Cardiac muscle cell (in vitro differentiated cells and primary cell): ENCODE measurements around the gene ARNT2. TPM values are rescaled to one million over a fixed set of nuclear protein-coding genes. Genes with fewer than 3 reads are reported as not detected.

Experiments
- DNase-seq, 2 donors: peaks; one replicate each; pipeline versions ENCODE4 v3.0.0 to v3.0.0-alpha.2; 2010 to 2017; ENCODE audit warnings: low read depth in 1 of 2, low spot score in 1 of 2
- H3K27ac ChIP-seq: fragments of 200-600 bp; sonication (generic); 2 replicates; pipeline ENCODE4 v1.5.1; 2016
- H3K27me3 ChIP-seq: fragments of 200-600 bp; sonication (generic); 2 replicates; pipeline ENCODE4 v1.6.0; 2016; ENCODE audit warnings: control low read depth
- H3K36me3 ChIP-seq: fragments of 200-600 bp; sonication (generic); 2 replicates; pipeline ENCODE4 v1.5.1; 2016; ENCODE audit warnings: control low read depth
- H3K4me1 ChIP-seq: fragments of 200-600 bp; sonication (generic); 2 replicates; pipeline ENCODE4 v1.8.1; 2017; ENCODE audit warnings: low read depth, mild to moderate bottlenecking, mixed run types
- H3K4me3 ChIP-seq: fragments of 200-600 bp; sonication (generic); 2 replicates; pipeline ENCODE4 v1.5.1; 2016; ENCODE audit warnings: mild to moderate bottlenecking
- H3K9me3 ChIP-seq: fragments of 200-600 bp; sonication (generic); 2 replicates; pipeline ENCODE4 v1.5.1; 2017; ENCODE audit warnings: low read depth, mild to moderate bottlenecking, control low read depth
- polyA plus RNA-seq: library from polyadenylated mRNA; unstranded; fragments of >200 nt; fragmentation: Nextera tagmentation; extraction: Ambion mirVana; gene quantifications from 2 replicates; pipeline ENCODE4 v1.2.1, GENCODE V29; 2016
- total RNA-seq: library from RNA; depleted of rRNA; stranded (reverse); fragments of >200 nt; gene quantifications from 2 replicates; pipeline ENCODE4 v1.2.3, GENCODE V29; 2016
- TF ChIP-seq, protein P1 (sequence below): IDR thresholded peaks from 2 replicates; pipeline ENCODE4 v1.5.1; 2012; ENCODE audit warnings: low read depth, mild to moderate bottlenecking, low read length

Gene ARNT2
- total and polyA plus RNA-seq, 2 experiments from 2014 or later, result 3.8 to 4.4 TPM

- Histone ChIP-seq H3K36me3 (no peaks in the 10 kb centered on the region), H3K27ac (no peak overlapping the region), H3K27me3 (no peaks in the 10 kb centered on the region), H3K9me3 (no peaks in the 10 kb centered on the region), H3K4me1 (no peaks in the 10 kb centered on the region), H3K4me3 (no peak overlapping the region)
- DNase-seq, result no peak
- TF ChIP-seq, protein P1, sequence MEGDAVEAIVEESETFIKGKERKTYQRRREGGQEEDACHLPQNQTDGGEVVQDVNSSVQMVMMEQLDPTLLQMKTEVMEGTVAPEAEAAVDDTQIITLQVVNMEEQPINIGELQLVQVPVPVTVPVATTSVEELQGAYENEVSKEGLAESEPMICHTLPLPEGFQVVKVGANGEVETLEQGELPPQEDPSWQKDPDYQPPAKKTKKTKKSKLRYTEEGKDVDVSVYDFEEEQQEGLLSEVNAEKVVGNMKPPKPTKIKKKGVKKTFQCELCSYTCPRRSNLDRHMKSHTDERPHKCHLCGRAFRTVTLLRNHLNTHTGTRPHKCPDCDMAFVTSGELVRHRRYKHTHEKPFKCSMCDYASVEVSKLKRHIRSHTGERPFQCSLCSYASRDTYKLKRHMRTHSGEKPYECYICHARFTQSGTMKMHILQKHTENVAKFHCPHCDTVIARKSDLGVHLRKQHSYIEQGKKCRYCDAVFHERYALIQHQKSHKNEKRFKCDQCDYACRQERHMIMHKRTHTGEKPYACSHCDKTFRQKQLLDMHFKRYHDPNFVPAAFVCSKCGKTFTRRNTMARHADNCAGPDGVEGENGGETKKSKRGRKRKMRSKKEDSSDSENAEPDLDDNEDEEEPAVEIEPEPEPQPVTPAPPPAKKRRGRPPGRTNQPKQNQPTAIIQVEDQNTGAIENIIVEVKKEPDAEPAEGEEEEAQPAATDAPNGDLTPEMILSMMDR, result no peak
Observed at GRCh38 chr15:80445300-80446041, 41.3 kb downstream of the ARNT2 start.

- no peak for DNase-seq
- H3K36me3 ChIP-seq, result no peaks in the 10 kb centered on the region
- H3K27ac ChIP-seq, result no peak overlapping the region
- H3K4me1 ChIP-seq, result no peaks in the 10 kb centered on the region
- TF ChIP-seq, protein P1, result no peak
- H3K4me3 ChIP-seq, result no peak overlapping the region
- H3K9me3 ChIP-seq, result no peaks in the 10 kb centered on the region
- no peaks in the 10 kb centered on the region for H3K27me3 ChIP-seq
Observed at GRCh38 chr15:80447077-80447476, 42.9 kb downstream of the ARNT2 start.

GRCh38 chr15:80449825-80450224 is 45.6 kb downstream of the ARNT2 start:
- Histone ChIP-seq H3K36me3 (no peaks in the 10 kb centered on the region), H3K27me3 (no peaks in the 10 kb centered on the region), H3K27ac (no peak overlapping the region), H3K4me3 (no peak overlapping the region), H3K9me3 (no peaks in the 10 kb centered on the region), H3K4me1 (no peaks in the 10 kb centered on the region)
- TF ChIP-seq, protein P1, result no peak
- DNase-seq, result no peak

- no peaks in the 10 kb centered on the region for H3K27me3 ChIP-seq
- TF ChIP-seq, protein P1, result no peak
- no peak overlapping the region for H3K27ac ChIP-seq
- H3K9me3 ChIP-seq, result no peaks in the 10 kb centered on the region
- no peak overlapping the region for H3K4me3 ChIP-seq
- DNase-seq, result no peak
- H3K36me3 ChIP-seq, result no peaks in the 10 kb centered on the region
- H3K4me1 ChIP-seq, result no peaks in the 10 kb centered on the region
Observed at GRCh38 chr15:80450811-80451321, 46.7 kb downstream of the ARNT2 start.

GRCh38 chr15:80452166-80452565 is 48.0 kb downstream of the ARNT2 start:
- Histone ChIP-seq H3K4me3 (no peak overlapping the region), H3K4me1 (no peaks in the 10 kb centered on the region), H3K36me3 (no peaks in the 10 kb centered on the region), H3K9me3 (no peaks in the 10 kb centered on the region), H3K27ac (no peak overlapping the region), H3K27me3 (peaks cover 4% of the 10 kb centered on the region)
- TF ChIP-seq, protein P1, result no peak
- DNase-seq, result no peak
